ENCODE results near the gene ENPEP.
"Not testable (repeated sequence)": the region's sequence is repeated elsewhere in the genome, so short reads cannot be mapped to it uniquely, and the experiment has no call there.

DNA sequence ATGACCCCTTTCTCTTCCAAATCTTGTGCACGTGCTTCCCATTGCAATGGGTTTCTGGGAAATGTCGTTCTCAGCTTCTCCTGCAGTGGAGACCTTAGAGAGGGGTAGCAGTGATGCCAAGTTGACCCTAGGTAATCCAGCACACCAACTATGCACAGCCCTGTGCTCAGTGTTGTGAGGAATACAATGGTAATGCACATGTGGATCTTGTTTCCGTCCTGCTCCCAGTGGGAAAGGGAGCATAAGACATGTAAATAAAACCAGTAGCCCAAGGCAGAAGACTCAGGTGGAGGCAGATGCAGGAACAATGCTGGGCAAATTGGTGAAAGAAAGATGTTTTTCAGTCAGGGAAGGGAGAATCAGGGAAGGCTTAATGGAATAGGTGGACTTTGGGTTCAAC is 38.7 kb upstream of the ENPEP start:
- TF ChIP-seq, protein P1, sequence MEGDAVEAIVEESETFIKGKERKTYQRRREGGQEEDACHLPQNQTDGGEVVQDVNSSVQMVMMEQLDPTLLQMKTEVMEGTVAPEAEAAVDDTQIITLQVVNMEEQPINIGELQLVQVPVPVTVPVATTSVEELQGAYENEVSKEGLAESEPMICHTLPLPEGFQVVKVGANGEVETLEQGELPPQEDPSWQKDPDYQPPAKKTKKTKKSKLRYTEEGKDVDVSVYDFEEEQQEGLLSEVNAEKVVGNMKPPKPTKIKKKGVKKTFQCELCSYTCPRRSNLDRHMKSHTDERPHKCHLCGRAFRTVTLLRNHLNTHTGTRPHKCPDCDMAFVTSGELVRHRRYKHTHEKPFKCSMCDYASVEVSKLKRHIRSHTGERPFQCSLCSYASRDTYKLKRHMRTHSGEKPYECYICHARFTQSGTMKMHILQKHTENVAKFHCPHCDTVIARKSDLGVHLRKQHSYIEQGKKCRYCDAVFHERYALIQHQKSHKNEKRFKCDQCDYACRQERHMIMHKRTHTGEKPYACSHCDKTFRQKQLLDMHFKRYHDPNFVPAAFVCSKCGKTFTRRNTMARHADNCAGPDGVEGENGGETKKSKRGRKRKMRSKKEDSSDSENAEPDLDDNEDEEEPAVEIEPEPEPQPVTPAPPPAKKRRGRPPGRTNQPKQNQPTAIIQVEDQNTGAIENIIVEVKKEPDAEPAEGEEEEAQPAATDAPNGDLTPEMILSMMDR (IDR thresholded peaks at IDR 0.05; ENCODE audit: low read depth, low read length, missing input control), result not testable (repeated sequence)
- not testable (repeated sequence) for TF ChIP-seq FOXA1 (IDR thresholded peaks at IDR 0.05); FOXA2 (IDR thresholded peaks at IDR 0.05); HNF4G (IDR thresholded peaks at IDR 0.05); YY1 (IDR thresholded peaks at IDR 0.05); JUND (IDR thresholded peaks at IDR 0.05); RAD21 (IDR thresholded peaks at IDR 0.05); EGR1 (IDR thresholded peaks at IDR 0.05; ENCODE audit: low read depth in 2 of 2)
- TF ChIP-seq, protein P2, sequence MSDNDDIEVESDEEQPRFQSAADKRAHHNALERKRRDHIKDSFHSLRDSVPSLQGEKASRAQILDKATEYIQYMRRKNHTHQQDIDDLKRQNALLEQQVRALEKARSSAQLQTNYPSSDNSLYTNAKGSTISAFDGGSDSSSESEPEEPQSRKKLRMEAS (IDR thresholded peaks at IDR 0.05), result not testable (repeated sequence)
- TF ChIP-seq, protein P3, sequence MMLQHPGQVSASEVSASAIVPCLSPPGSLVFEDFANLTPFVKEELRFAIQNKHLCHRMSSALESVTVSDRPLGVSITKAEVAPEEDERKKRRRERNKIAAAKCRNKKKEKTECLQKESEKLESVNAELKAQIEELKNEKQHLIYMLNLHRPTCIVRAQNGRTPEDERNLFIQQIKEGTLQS (IDR thresholded peaks at IDR 0.05), result not testable (repeated sequence)
- TF ChIP-seq, protein P4, sequence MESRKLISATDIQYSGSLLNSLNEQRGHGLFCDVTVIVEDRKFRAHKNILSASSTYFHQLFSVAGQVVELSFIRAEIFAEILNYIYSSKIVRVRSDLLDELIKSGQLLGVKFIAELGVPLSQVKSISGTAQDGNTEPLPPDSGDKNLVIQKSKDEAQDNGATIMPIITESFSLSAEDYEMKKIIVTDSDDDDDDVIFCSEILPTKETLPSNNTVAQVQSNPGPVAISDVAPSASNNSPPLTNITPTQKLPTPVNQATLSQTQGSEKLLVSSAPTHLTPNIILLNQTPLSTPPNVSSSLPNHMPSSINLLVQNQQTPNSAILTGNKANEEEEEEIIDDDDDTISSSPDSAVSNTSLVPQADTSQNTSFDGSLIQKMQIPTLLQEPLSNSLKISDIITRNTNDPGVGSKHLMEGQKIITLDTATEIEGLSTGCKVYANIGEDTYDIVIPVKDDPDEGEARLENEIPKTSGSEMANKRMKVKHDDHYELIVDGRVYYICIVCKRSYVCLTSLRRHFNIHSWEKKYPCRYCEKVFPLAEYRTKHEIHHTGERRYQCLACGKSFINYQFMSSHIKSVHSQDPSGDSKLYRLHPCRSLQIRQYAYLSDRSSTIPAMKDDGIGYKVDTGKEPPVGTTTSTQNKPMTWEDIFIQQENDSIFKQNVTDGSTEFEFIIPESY (IDR thresholded peaks at IDR 0.05), result not testable (repeated sequence)
